HG03565 (cell line): Measurements from ENCODE around the gene RREB1.
A peak's percentile ranks its signal among the peaks of the same experiment; 100 is the strongest.

Source experiments
- ATAC-seq: cut with Tn5 transposase; IDR thresholded peaks from one replicate; pipeline ENCODE4 v1.9.1; 2021; ENCODE audit warnings: mild to moderate bottlenecking, moderate library complexity; ENCODE audit not compliant: unreplicated experiment

Gene RREB1, protein sequence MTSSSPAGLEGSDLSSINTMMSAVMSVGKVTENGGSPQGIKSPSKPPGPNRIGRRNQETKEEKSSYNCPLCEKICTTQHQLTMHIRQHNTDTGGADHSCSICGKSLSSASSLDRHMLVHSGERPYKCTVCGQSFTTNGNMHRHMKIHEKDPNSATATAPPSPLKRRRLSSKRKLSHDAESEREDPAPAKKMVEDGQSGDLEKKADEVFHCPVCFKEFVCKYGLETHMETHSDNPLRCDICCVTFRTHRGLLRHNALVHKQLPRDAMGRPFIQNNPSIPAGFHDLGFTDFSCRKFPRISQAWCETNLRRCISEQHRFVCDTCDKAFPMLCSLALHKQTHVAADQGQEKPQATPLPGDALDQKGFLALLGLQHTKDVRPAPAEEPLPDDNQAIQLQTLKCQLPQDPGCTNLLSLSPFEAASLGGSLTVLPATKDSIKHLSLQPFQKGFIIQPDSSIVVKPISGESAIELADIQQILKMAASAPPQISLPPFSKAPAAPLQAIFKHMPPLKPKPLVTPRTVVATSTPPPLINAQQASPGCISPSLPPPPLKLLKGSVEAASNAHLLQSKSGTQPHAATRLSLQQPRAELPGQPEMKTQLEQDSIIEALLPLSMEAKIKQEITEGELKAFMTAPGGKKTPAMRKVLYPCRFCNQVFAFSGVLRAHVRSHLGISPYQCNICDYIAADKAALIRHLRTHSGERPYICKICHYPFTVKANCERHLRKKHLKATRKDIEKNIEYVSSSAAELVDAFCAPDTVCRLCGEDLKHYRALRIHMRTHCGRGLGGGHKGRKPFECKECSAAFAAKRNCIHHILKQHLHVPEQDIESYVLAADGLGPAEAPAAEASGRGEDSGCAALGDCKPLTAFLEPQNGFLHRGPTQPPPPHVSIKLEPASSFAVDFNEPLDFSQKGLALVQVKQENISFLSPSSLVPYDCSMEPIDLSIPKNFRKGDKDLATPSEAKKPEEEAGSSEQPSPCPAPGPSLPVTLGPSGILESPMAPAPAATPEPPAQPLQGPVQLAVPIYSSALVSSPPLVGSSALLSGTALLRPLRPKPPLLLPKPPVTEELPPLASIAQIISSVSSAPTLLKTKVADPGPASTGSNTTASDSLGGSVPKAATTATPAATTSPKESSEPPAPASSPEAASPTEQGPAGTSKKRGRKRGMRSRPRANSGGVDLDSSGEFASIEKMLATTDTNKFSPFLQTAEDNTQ (N-terminal part only)

DNA sequence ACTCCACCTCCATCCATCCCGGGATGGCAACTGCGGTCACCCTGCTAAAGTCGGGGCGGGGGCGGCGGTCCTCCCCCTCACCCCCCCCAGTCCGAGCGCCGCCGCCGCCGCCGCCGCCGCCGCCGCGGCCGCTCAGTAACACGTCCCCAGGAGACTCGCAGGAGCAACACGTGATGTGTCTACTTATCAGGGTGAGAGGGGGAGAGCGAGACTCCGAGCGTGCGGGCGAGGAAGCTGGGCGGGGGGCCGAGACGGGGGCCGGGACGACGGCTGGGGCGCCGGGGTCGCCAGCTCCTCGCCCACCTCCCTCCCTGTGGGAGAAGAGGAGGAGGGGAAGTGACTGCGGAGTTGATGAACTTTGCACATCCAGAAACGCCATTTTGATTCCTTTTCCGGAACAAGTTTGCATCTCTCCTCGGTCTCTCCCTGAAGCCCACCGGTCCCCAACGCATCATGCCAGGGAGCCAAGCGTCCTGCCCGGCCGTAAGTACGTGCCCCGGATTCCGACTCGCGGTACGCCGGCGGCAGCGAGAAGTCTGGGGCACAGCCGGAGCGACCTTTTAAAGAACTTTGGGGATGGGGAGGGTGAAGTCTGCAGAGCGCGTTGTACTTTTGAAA is at the start of gene RREB1:
TSS of gene RREB1 (plus strand) at position 384 of the 618 bp plus-strand sequence. CDS start 73,951 bp downstream, outside the sequence.
- peak; percentile 56 for ATAC-seq

DNA sequence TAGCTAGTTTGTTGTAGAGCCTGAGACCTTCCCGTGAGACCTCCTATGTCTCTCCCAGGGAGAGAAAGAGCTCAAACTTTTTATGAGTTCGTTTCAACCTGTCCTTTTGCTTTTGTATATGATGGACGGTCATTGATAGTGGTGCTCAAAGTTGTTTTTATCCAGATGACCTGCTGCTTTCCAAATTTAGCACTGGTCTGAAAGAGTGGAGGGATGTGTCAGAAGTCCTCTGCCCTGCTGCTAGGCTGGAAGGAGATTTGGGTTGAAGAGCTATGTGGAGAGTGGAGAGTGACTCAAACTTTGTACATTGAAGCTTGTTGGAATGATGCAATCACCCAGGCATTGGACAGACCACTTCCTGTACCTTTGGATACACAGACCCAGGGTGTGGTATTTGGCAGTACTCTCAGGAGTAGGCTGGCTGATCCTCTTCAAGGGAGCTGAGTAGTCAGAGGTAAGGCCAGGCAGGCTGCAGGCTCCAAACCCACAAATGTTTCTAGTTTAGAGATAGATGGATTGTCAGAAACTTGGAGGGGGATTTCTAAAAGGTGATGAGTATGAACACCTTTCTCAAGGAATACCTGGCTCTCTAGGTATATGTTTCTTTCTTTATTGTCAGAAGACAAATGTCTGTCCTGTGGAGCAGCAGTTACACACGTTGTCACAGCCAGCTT is 49.4 kb upstream of the RREB1 start:
- no peak for ATAC-seq

DNA sequence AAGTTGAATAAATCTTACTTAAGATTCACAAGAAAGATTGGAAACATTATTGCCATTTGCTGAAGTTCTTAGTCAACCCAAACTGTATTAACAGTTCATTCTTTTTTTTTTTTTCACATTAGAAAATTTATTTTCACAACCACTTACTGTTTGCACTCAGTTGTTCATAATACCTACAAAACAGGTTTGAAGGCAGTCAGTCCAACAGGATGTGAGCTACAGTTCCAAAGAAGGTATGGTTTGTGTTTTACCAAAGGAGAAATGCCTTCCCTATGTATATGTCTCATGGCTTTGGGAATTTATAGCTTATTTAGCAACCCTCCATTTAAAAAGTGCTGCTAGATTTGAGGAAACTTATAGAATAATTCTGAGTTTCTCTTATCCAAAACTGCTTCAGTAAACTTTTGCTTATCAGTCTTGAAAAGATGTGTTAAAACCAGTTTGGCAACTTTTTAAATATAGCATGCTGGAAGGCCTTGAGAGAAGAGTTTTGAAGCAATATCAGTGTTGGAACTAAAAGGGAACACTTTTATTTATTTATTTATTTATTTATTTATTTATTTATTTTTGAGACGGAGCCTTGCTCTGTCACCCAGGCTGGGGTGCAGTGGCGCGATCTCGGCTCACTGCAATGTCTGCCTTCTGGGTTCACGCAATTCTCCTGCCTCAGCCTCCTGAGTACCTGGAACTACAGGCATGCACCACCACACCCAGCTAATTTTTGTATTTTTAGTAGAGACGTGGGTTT is 46.8 kb upstream of the RREB1 start:
- no peak for ATAC-seq

DNA sequence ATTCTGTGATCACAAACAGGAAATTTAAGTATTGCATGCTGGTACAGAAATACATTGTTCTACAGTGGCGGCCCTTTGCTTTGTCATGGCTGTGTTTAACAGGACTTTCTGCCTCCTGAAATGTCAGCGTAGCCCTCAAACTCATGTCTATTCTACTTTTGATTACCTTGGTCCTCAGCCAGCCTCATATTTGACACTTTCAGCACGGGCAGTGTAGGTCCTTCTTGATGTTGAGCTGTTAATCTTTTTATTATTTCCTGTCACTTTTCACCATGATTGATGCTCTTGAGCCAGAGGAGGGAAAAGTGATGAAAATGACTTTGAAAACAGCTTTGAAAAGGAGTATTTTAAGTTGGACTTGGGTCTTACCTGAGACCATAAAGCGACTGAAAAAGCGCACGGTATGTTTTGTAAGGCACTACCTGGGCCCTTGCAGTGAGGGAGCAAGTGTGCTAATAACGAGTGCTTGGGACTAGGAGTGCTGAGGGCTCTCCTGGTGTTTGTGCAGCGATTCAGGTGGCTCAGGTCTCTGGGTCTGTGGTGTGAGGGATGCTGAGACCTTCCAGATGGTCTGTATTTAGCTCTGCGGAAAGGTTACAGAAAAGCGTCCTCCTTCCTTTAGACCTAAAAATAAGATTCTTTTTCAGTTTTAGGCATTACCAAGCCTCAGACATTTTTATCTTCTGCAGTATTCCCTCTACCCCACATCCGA is 45.2 kb upstream of the RREB1 start:
- ATAC-seq, result no peak

DNA sequence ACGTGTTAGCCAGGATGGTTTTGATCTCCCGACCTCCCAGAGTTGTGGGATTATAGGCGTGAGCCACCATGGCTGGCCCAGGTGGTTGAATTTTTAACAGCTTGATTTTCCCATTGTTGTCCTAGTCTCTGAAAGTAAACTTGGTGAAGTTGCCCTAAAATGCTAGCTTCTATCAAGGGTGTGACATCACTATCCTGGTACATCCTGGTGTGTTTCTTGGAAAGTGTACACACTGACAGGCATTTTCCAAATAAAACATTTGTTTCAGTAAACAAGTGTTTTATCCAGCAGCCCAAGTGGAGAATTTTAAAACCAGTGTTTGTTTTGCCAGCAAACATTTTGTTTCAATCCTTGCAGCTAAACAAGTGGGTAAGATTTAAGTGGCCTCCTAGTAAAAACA is 40.5 kb upstream of the RREB1 start:
- no peak for ATAC-seq

DNA sequence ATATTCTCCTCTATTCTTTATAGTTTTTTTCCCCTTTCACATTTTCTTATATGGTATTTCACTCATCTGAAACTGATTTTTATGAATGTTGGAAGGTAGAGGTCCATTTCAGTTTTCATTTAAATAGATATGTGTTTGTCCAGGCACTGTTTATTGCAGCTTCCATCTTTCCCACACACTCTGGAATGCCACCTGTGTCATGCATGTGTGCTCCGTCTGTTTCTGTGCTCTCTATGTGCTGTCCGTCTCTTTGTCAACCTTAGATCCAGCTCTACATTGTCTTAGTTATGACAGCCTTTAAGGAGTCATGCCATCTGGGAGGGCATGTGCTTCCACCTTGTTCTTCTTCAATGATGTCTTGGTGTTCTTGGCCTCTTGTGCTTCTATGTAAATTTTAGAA is 36.4 kb upstream of the RREB1 start:
- no peak for ATAC-seq

DNA sequence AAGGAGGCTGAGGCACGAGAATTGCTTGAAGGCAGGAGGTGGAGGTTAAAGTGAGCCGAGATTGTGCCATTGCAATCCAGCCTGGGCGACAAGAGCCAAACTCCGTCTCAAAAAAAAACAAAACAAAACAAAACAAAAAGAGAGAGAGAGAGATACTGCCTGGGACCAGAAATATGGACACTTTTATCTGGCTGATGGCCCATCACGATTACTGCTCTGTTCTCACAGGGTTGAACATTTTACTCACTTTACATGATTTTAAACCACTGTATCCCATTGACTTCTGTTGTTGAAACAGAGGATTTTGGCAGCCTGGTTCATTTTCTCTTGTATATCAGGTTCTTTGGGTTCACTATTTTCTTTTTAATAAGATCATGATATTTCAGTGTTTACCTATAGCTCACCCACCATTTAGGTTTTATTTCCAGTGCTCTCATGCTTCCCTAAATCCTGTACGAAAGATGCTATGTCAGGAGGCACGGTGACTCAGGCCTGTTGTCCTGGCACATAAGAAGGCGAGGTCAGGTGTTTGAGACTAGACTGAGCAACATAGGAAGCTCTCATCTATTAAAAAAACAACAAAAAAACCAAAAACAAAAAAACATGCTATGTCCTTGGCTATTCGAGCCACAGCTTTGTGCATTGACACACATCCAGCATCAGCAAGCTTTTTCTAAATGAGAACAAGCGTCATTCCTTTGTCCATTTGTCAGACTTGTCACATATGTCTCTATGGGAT is 34.5 kb upstream of the RREB1 start:
- ATAC-seq, result peak; percentile 13

DNA sequence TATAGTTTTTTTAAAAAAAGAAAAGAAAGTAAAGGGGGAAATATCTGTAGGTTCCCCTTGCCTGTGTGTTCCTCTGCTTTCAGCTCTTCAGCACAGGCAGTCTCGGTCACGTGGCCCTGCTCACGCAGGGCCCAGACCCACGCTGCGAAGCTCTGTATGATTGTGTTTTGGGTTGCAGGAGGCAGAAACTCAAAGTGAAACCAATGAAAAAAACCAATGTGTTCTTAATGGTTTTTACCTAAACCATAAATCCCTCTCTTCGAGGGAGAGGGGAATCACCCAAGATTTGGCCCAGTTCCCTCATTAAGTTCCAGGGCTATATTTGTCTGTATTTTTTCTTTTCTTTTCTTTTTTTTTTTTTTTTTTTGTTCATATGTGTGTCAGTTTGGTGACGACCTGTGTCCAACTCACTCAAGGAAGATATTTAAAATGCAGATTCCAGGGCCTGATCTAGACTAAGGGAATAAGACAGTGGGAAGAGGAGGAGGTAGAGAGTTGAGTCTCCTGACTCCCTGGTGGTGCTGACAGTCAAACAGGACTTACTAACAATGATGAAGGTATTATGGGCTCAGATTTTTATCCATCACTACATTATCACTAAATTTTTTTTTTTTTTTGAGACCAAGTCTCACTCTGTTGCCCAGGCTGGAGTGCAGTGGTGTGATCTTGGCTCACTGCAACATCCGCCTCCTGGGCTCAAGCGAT is 33.8 kb upstream of the RREB1 start:
- ATAC-seq, result peak; percentile 94

DNA sequence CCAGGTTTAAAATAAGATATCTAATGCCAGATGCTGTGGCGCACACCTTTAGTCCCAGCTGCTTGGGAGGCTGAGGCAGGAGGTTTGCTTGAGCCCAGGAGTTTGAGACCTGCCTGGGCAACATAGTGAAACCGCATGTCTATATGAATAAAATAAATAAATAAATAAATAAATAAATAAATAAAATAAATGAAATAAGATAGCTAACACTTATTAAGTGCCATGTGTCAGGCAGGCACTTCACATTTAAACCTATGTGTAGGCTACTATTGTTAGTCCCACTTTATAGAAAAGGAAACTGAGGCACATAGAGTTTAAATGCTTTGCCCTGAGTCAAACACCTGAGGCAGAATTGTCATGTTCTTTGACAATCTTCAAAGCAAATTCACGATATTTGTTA is 32.9 kb upstream of the RREB1 start:
- ATAC-seq, result no peak

DNA sequence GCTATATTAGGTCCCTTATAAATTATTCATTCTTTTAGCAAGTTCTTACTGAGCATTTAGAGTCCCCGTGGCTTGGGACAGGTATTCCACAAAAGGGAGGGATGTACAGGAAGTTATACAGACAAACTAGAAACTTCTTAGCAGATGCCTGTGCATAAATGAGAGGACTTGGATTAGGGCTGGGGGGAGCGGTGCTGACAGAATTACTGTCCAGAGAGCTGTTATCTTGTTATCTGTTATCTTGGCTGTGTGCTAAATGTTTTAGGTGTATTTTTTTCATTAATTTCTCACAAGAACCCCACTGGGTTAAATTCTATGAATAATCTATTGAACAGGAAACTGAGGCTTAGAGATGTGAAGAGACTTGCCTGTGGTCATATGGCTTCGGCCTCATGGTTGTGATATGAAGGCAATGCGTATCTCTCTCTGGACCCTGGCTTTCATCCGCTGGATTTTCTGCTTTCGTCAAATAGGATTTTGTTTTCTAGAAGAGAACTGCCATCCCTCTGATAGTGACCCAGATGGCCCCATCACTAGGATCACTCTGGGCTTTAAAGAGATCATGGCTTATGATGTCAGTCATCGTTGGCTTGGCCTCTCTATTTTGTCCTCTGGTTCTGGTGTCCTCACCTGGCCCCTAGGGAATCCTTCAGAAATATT is 32.3 kb upstream of the RREB1 start:
- no peak for ATAC-seq

DNA sequence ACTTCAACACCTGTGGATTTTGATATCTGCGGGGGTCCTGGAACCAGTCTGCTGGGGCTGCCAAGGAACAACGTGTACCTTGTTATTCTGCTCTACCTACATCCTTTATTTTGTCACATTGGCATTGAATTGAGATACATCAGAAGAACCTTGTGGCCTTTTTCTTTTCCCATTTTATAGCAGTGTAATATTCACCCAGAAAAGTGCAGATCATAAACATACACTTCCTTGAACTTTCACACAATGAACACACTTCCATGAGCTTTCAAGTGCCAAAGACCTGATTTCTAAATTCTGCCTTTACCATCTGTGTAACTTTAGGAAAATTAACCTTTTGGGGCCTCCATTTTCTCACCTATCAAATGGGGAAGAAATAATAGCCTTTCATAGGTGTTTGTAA is 29.9 kb upstream of the RREB1 start:
- no peak for ATAC-seq

DNA sequence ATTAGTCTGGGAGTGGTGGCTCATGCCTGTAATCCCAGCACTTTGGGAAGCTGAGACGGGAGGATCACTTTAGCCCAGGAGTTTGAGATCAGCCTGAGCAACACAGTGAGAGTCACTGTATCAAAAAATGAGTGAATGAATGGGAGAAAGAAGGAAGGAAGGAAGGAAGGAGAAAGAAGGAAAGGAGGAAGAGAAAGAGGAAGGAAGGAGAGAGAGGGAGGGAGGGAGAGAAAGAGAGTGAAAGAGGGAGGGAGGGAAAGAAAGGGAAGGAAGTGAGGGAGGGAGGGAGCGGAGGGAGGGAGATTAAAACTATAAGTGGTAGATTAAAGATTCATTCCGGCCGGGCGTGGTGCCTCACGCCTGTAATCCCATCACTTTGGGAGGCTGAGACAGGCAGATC is 28.9 kb upstream of the RREB1 start:
- ATAC-seq, result no peak

DNA sequence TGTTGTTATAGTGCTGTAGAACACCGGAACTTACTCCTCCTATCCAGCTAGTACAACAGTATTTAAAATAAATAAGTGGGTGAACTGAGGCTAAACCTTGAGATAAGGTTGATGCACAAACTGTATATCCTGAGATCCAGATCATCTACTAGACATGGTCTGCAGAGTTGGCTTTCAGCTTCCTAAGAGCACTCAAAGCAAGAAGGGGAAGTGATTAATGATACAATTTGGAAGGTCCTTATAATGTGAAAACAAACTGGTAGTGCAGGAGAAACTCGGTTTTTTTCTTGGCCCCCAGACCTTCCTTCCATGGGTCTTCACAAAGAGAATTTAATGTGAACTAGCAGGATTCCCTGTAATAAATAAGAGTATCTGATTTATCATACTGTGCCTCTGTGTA is 27.4 kb upstream of the RREB1 start:
- ATAC-seq, result no peak

DNA sequence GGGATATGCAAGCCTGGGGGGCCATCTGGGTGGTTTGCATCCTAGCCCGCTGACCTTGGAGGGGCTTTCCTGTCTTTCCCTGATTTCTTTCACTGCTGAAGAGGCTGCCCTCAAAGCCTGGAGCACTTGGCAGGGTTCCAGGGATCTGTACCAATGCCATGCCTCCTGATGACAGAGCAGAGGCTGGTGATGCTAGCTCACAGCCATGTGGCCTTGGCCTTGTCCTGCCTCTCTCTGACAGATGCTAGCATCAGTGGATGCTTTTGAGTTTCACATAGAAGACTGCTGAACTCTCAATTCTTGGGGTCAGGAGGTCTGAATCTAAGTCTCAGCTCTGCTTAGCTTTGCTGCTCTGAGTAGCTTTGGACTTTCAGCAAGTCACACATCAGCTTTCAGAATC is 21.9 kb upstream of the RREB1 start:
- ATAC-seq, result no peak

DNA sequence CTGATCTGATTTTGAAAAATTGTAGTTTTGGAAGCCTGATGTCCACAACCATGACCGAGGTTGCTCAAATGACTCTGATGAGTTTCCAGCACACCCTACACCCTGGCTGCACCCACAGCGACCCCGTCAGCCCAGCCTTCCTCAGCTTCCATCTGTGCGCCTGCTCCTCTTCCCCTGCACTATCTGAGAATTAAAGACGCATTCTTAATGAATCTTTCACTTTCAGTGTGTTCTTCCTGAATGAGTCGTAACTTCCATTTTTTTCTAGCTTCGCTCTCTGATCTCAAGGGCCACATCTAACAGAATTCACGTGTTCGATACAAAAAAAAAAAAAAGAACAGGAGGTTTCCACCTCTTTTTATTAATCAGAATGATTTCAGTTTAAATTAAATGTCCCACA is 21.3 kb upstream of the RREB1 start:
- ATAC-seq, result peak; percentile 64

DNA sequence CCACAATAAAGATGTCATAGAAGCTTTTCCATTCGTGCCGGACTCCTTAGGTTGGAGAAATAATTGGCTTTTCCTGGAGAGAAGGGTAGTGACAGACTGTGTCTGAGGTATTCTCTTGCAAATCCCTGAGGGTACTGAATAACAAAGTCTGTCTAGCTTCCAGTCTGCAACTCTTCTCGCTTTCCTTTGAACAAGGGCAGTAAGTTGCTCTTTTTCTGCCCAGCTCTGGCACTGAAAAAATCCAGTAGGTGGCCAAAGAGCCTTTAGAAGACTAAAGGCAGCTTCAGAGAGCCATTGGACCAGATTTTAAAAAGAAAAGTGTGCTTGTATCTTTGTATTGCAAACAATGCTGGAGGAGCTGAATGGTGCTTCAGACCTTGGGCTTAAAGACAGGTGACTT is 20.7 kb upstream of the RREB1 start:
- no peak for ATAC-seq

DNA sequence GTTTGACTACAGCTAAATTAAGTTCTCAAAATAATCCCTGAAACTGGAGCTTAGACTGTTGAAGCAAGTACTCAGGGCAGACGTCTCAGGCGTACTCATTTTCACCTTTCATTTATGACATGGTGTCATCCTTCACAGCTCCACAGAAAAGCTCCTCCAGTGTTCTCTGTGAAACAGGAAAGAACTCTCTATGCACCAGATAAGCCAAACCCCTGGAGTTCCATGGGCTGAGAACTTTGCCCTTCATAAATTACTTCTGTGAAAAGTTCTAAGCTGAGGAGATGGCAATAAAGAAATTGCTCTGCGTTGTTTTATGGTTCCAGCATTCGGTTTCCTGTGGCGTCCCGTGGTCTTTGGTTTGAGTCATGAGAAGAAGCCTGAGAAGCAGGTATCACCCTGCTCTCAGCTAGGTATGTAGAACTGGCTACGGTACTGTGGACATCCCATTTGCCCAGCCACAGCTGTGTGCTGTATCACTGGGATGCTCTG is 20.2 kb upstream of the RREB1 start:
- ATAC-seq, result peak; percentile 36
